Non-pigmented ciliary epithelial cell (primary cell): Measurements from ENCODE around the gene PLPP7.
"Not testable (repeated sequence)": the region's sequence is repeated elsewhere in the genome, so short reads cannot be mapped to it uniquely, and the experiment has no call there.

Source experiments
- DNase-seq: peaks from one replicate; pipeline ENCODE4 v3.0.0-alpha.2; 2010; ENCODE audit warnings: low read depth

PLPP7 gene

DNA sequence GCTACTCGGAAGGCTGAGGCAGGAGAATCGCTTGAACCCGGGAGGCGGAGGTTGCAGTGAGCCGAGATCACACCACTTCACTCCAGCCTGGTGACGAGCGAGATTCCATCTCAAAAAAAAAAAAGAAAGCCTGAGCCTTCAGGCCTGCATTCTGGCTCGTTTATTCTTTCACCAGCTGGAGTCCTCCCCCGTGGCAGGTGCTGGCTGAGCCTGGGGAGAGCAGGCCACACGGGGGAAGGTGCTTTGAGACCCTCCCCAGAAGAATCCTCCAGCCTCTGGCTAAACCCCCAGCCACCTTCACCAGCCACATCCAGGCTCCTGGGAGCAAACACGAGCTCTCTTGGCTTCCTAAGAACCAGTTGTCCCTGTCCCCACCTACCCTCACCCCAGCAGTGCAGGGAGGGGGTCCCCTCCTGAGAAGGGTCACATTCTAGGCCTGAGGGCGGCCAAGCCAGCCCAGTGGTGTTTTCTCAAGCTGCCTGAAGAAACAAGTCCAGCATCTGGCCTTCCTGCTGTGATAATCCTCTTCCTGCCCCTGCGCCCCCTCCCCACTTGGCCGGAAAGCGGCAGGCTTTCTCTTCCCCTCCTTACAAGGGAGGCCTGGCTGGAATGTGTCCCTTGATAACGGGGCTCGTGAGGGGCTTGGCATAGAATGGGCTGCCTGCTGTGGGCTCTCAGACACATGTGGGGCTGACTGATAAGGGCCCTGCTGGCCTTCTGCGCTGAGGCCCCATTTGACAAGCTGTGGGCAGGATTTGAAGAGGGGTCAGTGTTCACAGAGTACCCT lies 41.5 kb downstream of the PLPP7 start:
- no peak for DNase-seq

DNA sequence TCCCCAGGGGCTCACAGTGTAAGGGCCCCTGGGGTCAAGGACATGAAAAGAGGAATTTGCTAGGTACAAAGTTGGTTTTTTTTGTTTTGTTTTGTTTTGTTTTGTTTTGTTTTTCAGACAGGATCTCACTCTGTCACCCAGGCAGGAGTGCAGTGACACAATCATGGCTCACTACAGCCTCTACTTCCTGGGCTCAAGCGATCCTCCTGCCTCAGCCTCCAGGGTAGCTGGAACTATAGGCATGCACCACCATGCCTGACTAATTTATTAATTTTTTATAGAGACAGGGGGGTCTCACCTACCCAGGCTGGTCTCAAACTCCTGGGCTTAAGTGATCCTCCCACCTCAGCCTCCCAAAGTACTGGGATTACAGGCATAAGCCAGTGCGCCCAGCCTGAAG lies 42.5 kb downstream of the PLPP7 start:
- not testable (repeated sequence) for DNase-seq

DNA sequence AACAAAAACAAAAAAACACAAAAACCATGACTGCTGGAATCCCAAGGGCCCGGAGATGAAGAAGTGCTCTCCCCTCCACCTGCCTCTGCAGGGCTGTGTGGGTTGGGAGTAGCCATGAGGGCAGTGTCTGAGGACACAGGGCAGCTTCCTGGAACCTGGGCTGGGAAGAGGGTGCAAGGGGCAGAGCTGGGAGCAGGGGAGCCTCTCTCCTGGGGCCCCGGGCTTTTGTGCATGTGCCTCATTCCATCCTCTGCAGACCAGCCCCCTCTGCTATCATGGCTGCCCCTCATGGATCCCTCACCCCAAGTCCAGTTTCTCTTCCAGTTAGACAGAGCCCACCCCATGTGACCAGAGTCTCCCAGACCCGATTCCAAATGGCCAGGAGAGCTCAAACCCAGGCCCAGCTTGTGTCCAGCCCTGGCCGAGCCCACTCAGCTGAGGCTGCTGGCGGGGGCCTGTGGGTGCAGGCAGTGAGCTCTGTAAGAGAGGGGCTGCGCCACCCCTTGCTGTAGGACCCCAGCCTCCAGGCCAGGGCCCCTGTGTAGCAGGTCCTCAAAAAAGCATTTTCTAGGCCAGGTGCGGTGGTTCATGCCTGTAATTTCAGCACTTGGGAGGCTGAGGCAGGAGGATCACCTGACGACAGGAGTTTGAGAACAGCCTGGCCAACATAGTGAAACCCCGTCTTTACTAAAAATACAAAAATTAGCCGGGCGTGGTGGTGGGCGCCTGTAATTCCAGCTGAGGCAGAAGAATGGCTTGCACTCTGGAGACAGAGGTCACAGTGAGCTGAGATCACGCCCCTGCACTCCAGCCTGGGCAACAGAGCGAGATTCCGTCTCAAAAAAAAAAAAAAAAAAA lies 44.5 kb downstream of the PLPP7 start:
- no peak for DNase-seq

- DNase-seq = no peak
Measured at GRCh38 chr9:131334629-131335367, 45.3 kb downstream of the PLPP7 start.

DNA sequence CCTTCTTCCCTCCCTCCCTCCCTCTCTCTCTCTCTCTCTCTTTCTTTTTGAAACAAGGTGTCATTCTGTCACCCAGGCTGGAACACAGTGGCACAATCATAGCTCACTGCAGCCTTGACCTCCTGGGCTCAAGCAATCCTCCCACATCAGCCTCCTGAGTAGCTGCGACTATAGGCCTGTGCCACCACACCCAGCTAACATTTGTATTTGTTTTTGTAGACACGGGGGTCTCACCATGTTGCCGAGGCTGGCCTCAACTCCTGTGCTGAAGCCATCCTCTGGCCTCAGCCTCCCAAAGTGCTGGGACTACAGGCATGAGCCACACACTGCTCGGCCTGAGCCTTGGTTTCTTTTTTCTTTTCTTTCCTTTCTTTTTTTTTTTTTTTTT lies 45.8 kb downstream of the PLPP7 start:
- no peak for DNase-seq

GRCh38 chr9:131337131-131337848 lies 47.8 kb downstream of the PLPP7 start:
- DNase-seq = no peak

DNA sequence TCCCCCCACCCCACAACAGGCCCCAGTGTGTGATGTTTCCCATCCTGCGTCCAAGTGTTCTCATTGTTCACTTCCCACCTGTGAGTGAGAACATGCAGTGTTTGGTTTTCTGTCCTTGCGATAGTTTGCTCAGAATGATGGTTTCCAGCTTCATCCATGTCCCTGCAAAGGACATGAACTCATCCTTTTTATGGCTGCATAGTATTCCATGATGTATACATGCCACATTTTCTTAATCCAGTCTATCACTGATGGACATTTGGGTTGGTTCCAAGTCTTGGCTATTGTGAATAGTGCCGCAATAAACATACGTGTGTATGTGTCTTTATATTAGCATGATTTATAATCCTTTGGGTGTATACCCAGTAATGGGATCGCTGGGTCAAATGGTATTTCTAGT lies 49.7 kb downstream of the PLPP7 start:
- DNase-seq = not testable (repeated sequence)

- DNase-seq = not testable (repeated sequence)
Measured at GRCh38 chr9:131344931-131345535, 55.5 kb downstream of the PLPP7 start.

DNA sequence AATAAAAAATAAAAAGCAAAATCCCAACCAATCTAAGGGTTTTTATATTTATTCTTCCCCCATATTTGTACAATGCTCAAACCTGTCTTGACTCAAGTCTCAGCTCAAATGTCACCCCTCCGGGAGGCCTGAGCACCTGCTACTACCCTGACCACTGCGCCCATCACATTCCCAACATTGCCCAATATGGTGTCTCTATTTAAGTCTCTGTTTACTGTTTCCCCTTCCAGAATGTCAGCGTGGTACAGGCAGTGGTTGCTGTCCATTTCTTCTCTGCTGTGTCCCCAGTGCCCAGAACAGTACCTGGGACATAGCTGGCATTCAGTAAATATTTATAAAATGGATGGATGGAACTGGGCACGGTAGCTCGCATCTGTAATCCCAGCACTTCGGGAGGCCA lies 57.0 kb downstream of the PLPP7 start:
- DNase-seq = no peak

GRCh38 chr9:131347376-131348020 lies 58.0 kb downstream of the PLPP7 start:
- DNase-seq = no peak

GRCh38 chr9:131348631-131349521 lies 59.4 kb downstream of the PLPP7 start:
- DNase-seq = no peak

GRCh38 chr9:131349522-131349880 lies 60.0 kb downstream of the PLPP7 start:
- DNase-seq = no peak

- DNase-seq = no peak
Measured at GRCh38 chr9:131349881-131350563, 60.5 kb downstream of the PLPP7 start.

- not testable (repeated sequence) for DNase-seq
Measured at GRCh38 chr9:131356479-131356878, 67.0 kb downstream of the PLPP7 start.

DNA sequence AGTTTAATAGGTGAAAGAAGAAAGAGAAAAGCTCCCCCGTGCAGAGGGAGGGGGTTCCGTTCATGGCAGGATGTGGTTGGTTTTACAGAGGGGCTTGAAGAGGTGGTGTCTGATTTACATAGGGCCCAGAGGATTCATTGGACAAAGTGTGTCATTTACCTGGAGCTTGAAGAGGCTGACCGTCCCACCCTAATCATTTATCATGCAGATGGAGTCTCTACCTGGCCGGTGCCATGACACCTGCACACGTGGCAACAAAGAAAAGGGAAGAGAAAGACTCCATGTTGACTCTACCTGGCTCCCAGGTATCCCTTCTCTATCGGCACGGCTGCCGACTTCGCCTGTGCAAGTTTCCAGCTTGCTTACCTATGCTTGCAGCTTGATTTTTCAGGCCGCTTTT lies 69.0 kb downstream of the PLPP7 start:
- DNase-seq = no peak
